Measurements from ENCODE around the gene COX5A. TPM values are rescaled to one million over a fixed set of nuclear protein-coding genes. Genes with fewer than 3 reads are reported as not detected.
A peak's percentile ranks its signal among the peaks of the same experiment; 100 is the strongest.
"Not testable (repeated sequence)": the region's sequence is repeated elsewhere in the genome, so short reads cannot be mapped to it uniquely, and the experiment has no call there.

COX5A gene
- total RNA-seq, 5 donors from 2014 or later (not counting 1 experiment from before 2014, with no cell fraction given), result 58.5 to 83.1 (median 76.7) TPM

- Histone ChIP-seq H3K27me3 (replicated peaks in 1 of 2; ENCODE audit: control insufficient read depth in 2 of 2, extremely low read depth in 1 of 2, insufficient read depth in 2 of 2, low read length in 1 of 2) (no peaks in the 10 kb centered on the region), H3K36me3 (ENCODE audit: control insufficient read depth in 2 of 2, extremely low read depth in 1 of 2, insufficient read depth in 1 of 2, low read length in 1 of 2) (peaks cover 13 to 66% of the 10 kb centered on the region in 2 donors), H3K4me3 (ENCODE audit: control insufficient read depth in 1 of 2, extremely low read depth in 1 of 2, low read length in 1 of 2) (no peak overlapping the region), H3K27ac (ENCODE audit: low read length) (no peak overlapping the region), H3K4me1 (ENCODE audit: control insufficient read depth in 1 of 2, extremely low read depth in 1 of 2, insufficient read depth in 2 of 2, low read length in 2 of 2) (no peaks in the 10 kb centered on the region), H3K9me3 (no peaks in the 10 kb centered on the region)
- H3K4me1 Mint-ChIP-seq, result no peaks in the 10 kb centered on the region
- H3K9me3 Mint-ChIP-seq, result no peaks in the 10 kb centered on the region
- ATAC-seq (replicated peaks in 1 of 4) (no peak), DNase-seq (no peak)
- WGBS (ENCODE audit: insufficient coverage), result no CpG with 5 or more reads among the region's 3 CpGs
- CTCF ChIA-PET, result no interaction called here
- H3K36me3 Mint-ChIP-seq, result peaks cover 39% of the 10 kb centered on the region
- H3K27me3 Mint-ChIP-seq, result no peaks in the 10 kb centered on the region
- POLR2A ChIA-PET, result no interaction called here
- no peak overlapping the region for H3K27ac Mint-ChIP-seq
- no peak overlapping the region for H3K4me3 Mint-ChIP-seq
Measured at GRCh38 chr15:74924525-74924924, 13.3 kb downstream of the COX5A start.

- H3K4me3 Mint-ChIP-seq, result no peak overlapping the region
- no peaks in the 10 kb centered on the region for H3K4me1 Mint-ChIP-seq
- H3K9me3 Mint-ChIP-seq, result no peaks in the 10 kb centered on the region
- 88% methylated on average over 6 of the region's 8 CpGs for WGBS (ENCODE audit: insufficient coverage)
- no peaks in the 10 kb centered on the region for H3K27me3 Mint-ChIP-seq
- no peak overlapping the region for H3K27ac ChIP-seq (ENCODE audit: low read length)
- H3K4me1 ChIP-seq (ENCODE audit: control insufficient read depth in 1 of 2, extremely low read depth in 1 of 2, insufficient read depth in 2 of 2, low read length in 2 of 2), result no peaks in the 10 kb centered on the region
- H3K9me3 ChIP-seq, result no peaks in the 10 kb centered on the region
- H3K36me3 Mint-ChIP-seq, result peaks cover 42% of the 10 kb centered on the region
- H3K36me3 ChIP-seq (ENCODE audit: control insufficient read depth in 2 of 2, extremely low read depth in 1 of 2, insufficient read depth in 1 of 2, low read length in 1 of 2), result peaks cover 17 to 67% of the 10 kb centered on the region in 2 donors
- H3K27ac Mint-ChIP-seq, result no peak overlapping the region
- ATAC-seq (replicated peaks in 1 of 4) (no peak), DNase-seq (no peak)
- ChIA-PET POLR2A (no interaction called here), CTCF (interaction anchor here in 1 of 2 donors (0.9 kb wide), 1 partner anchor 19 kb away, joined by 3 read pairs; no protein-coding TSS in a partner anchor)
- no peak overlapping the region for H3K4me3 ChIP-seq (ENCODE audit: control insufficient read depth in 1 of 2, extremely low read depth in 1 of 2, low read length in 1 of 2)
- no peaks in the 10 kb centered on the region for H3K27me3 ChIP-seq (replicated peaks in 1 of 2; ENCODE audit: control insufficient read depth in 2 of 2, extremely low read depth in 1 of 2, insufficient read depth in 2 of 2, low read length in 1 of 2)
Measured at GRCh38 chr15:74920456-74920855, 17.4 kb downstream of the COX5A start.

- ATAC-seq (replicated peaks in 1 of 4), result no peak
- POLR2A ChIA-PET, result interaction anchor here in 1 of 2 donors (0.6 kb wide), 2 partner anchors 16 to 39 kb away, joined by 3 to 5 read pairs; no protein-coding TSS in a partner anchor
- Mint-ChIP-seq H3K27ac (no peak overlapping the region), H3K4me1 (no peaks in the 10 kb centered on the region), H3K27me3 (no peaks in the 10 kb centered on the region), H3K9me3 (no peaks in the 10 kb centered on the region), H3K4me3 (no peak overlapping the region), H3K36me3 (peaks cover 41% of the 10 kb centered on the region)
- Histone ChIP-seq H3K27me3 (replicated peaks in 1 of 2; ENCODE audit: control insufficient read depth in 2 of 2, extremely low read depth in 1 of 2, insufficient read depth in 2 of 2, low read length in 1 of 2) (no peaks in the 10 kb centered on the region), H3K4me3 (ENCODE audit: control insufficient read depth in 1 of 2, extremely low read depth in 1 of 2, low read length in 1 of 2) (no peak overlapping the region), H3K36me3 (ENCODE audit: control insufficient read depth in 2 of 2, extremely low read depth in 1 of 2, insufficient read depth in 1 of 2, low read length in 1 of 2) (peaks cover 17 to 59% of the 10 kb centered on the region in 2 donors), H3K4me1 (ENCODE audit: control insufficient read depth in 1 of 2, extremely low read depth in 1 of 2, insufficient read depth in 2 of 2, low read length in 2 of 2) (no peaks in the 10 kb centered on the region), H3K9me3 (no peaks in the 10 kb centered on the region), H3K27ac (ENCODE audit: low read length) (no peak overlapping the region)
- DNase-seq, result no peak
- WGBS (ENCODE audit: insufficient coverage), result 97% methylated on average over 4 of the region's 6 CpGs
- CTCF ChIA-PET, result no interaction called here
Measured at GRCh38 chr15:74917676-74918075, 20.2 kb downstream of the COX5A start.

GRCh38 chr15:74913799-74914198 lies 24.1 kb downstream of the COX5A start:
- H3K27me3 Mint-ChIP-seq; H3K27ac ChIP-seq (ENCODE audit: low read length); H3K4me1 Mint-ChIP-seq; H3K27me3 ChIP-seq (replicated peaks in 1 of 2; ENCODE audit: control insufficient read depth in 2 of 2, extremely low read depth in 1 of 2, insufficient read depth in 2 of 2, low read length in 1 of 2); H3K9me3 Mint-ChIP-seq; H3K4me3 ChIP-seq (ENCODE audit: control insufficient read depth in 1 of 2, extremely low read depth in 1 of 2, low read length in 1 of 2); ATAC-seq (replicated peaks in 1 of 4); DNase-seq; H3K27ac Mint-ChIP-seq; H3K4me1 ChIP-seq (ENCODE audit: control insufficient read depth in 1 of 2, extremely low read depth in 1 of 2, insufficient read depth in 2 of 2, low read length in 2 of 2); H3K4me3 Mint-ChIP-seq; H3K9me3 ChIP-seq; CTCF ChIA-PET: not testable (repeated sequence)
- peaks cover 12 to 29% of the 10 kb centered on the region in 2 donors for H3K36me3 ChIP-seq (ENCODE audit: control insufficient read depth in 2 of 2, extremely low read depth in 1 of 2, insufficient read depth in 1 of 2, low read length in 1 of 2)
- POLR2A ChIA-PET, result interaction anchor here in 1 of 2 donors (0.5 kb wide), 1 partner anchor 140 kb away, joined by 4 read pairs; no protein-coding TSS in a partner anchor
- WGBS (ENCODE audit: insufficient coverage), result 97% methylated on average over 5 of the region's 8 CpGs
- peaks cover 26% of the 10 kb centered on the region for H3K36me3 Mint-ChIP-seq

- Histone ChIP-seq H3K36me3 (ENCODE audit: control insufficient read depth in 2 of 2, extremely low read depth in 1 of 2, insufficient read depth in 1 of 2, low read length in 1 of 2) (peaks cover 9 to 22% of the 10 kb centered on the region in 2 donors), H3K27ac (ENCODE audit: low read length) (no peak overlapping the region), H3K9me3 (no peaks in the 10 kb centered on the region), H3K27me3 (replicated peaks in 1 of 2; ENCODE audit: control insufficient read depth in 2 of 2, extremely low read depth in 1 of 2, insufficient read depth in 2 of 2, low read length in 1 of 2) (no peaks in the 10 kb centered on the region), H3K4me3 (ENCODE audit: control insufficient read depth in 1 of 2, extremely low read depth in 1 of 2, low read length in 1 of 2) (no peak overlapping the region), H3K4me1 (ENCODE audit: control insufficient read depth in 1 of 2, extremely low read depth in 1 of 2, insufficient read depth in 2 of 2, low read length in 2 of 2) (no peaks in the 10 kb centered on the region)
- peaks cover 21% of the 10 kb centered on the region for H3K36me3 Mint-ChIP-seq
- ChIA-PET POLR2A (interaction anchor here in 1 of 2 donors (0.5 kb wide), 1 partner anchor 139 kb away, joined by 4 read pairs; no protein-coding TSS in a partner anchor), CTCF (no interaction called here)
- ATAC-seq (replicated peaks in 1 of 4) (no peak), DNase-seq (no peak)
- 100% methylated on average over 7 of the region's 9 CpGs for WGBS (ENCODE audit: insufficient coverage)
- no peaks in the 10 kb centered on the region for H3K9me3 Mint-ChIP-seq
- no peak overlapping the region for H3K27ac Mint-ChIP-seq
- H3K27me3 Mint-ChIP-seq, result no peaks in the 10 kb centered on the region
- H3K4me3 Mint-ChIP-seq, result no peak overlapping the region
- peaks cover 0 to 2% (median 0%) of the 10 kb centered on the region in 3 donors for H3K4me1 Mint-ChIP-seq
Measured at GRCh38 chr15:74913041-74913440, 24.8 kb downstream of the COX5A start.

- Histone ChIP-seq H3K4me3 (ENCODE audit: control insufficient read depth in 1 of 2, extremely low read depth in 1 of 2, low read length in 1 of 2) (no peak overlapping the region), H3K27me3 (replicated peaks in 1 of 2; ENCODE audit: control insufficient read depth in 2 of 2, extremely low read depth in 1 of 2, insufficient read depth in 2 of 2, low read length in 1 of 2) (no peaks in the 10 kb centered on the region), H3K27ac (ENCODE audit: low read length) (no peak overlapping the region), H3K36me3 (ENCODE audit: control insufficient read depth in 2 of 2, extremely low read depth in 1 of 2, insufficient read depth in 1 of 2, low read length in 1 of 2) (peaks cover 3 to 21% of the 10 kb centered on the region in 2 donors), H3K4me1 (ENCODE audit: control insufficient read depth in 1 of 2, extremely low read depth in 1 of 2, insufficient read depth in 2 of 2, low read length in 2 of 2) (peaks cover 6 to 26% of the 10 kb centered on the region in 2 experiments), H3K9me3 (no peaks in the 10 kb centered on the region)
- Mint-ChIP-seq H3K4me3 (peak overlapping the region in 2 of 3 donors; percentile 3 to 19), H3K27me3 (no peaks in the 10 kb centered on the region), H3K9me3 (no peaks in the 10 kb centered on the region), H3K27ac (peak overlapping the region in 1 of 2 donors; percentile 7), H3K4me1 (peaks cover 31 to 35% (median 34%) of the 10 kb centered on the region in 3 donors), H3K36me3 (peaks cover 26% of the 10 kb centered on the region)
- no peak for ATAC-seq (replicated peaks in 1 of 4)
- POLR2A ChIA-PET, result no interaction called here
- 100% methylated on average over 1 of the region's 4 CpGs for WGBS (ENCODE audit: insufficient coverage)
- DNase-seq, result no peak
- CTCF ChIA-PET, result interaction anchor here in 1 of 2 donors (0.5 to 1.7 kb wide), 2 partner anchors 9 to 108 kb away, joined by 3 read pairs; no protein-coding TSS in a partner anchor
Measured at GRCh38 chr15:74908635-74909034, 29.2 kb downstream of the COX5A start.
